KMS-11 (cell line): Measurements from ENCODE around the gene MPRIP.

ENCODE experiments used
- H2AFZ ChIP-seq: fragments of 200-600 bp; sonication (generic); 2 replicates; pipeline ENCODE4 v1.6.1; 2016; ENCODE audit warnings: antibody characterized with exemption, mixed run types, low read depth
- H3K27ac ChIP-seq: fragments of 200-600 bp; sonication (generic); 2 replicates; pipeline ENCODE4 v1.6.1; 2016; ENCODE audit warnings: mild to moderate bottlenecking, mixed run types
- H3K27me3 ChIP-seq: fragments of 200-600 bp; sonication (generic); 2 replicates; pipeline ENCODE4 v1.6.1; 2017; ENCODE audit warnings: mild to moderate bottlenecking, low read depth, mixed run types, moderate library complexity; ENCODE audit not compliant: insufficient read depth
- H3K36me3 ChIP-seq: fragments of 200-600 bp; sonication (generic); 2 replicates; pipeline ENCODE4 v1.6.1; 2017; ENCODE audit warnings: mild to moderate bottlenecking, mixed run types; ENCODE audit not compliant: insufficient read depth
- H3K4me1 ChIP-seq: fragments of 200-600 bp; sonication (generic); 2 replicates; pipeline ENCODE4 v1.6.1; 2016; ENCODE audit warnings: mild to moderate bottlenecking, low read depth, mixed run types; ENCODE audit not compliant: poor library complexity, severe bottlenecking
- H3K4me2 ChIP-seq: fragments of 200-600 bp; sonication (generic); 2 replicates; pipeline ENCODE4 v1.7.0; 2016; ENCODE audit warnings: mild to moderate bottlenecking, mixed run types
- H3K4me3 ChIP-seq: fragments of 200-600 bp; sonication (generic); IDR thresholded peaks from 2 replicates; pipeline ENCODE4 v1.6.1; 2017; ENCODE audit warnings: low read depth, low read length, mixed read lengths; ENCODE audit not compliant: insufficient read depth
- H3K79me2 ChIP-seq: fragments of 200-600 bp; sonication (generic); 2 replicates; pipeline ENCODE4 v1.6.1; 2016; ENCODE audit warnings: low read depth, mixed run types; ENCODE audit not compliant: insufficient read depth
- H3K9ac ChIP-seq: fragments of 200-600 bp; sonication (generic); 2 replicates; pipeline ENCODE4 v1.6.1; 2016; ENCODE audit warnings: mild to moderate bottlenecking, mixed run types
- H4K20me1 ChIP-seq: fragments of 200-600 bp; sonication (generic); 2 replicates; pipeline ENCODE4 v1.6.1; 2016; ENCODE audit warnings: mild to moderate bottlenecking, mixed run types; ENCODE audit not compliant: insufficient read depth
- TF ChIP-seq, protein P1 (sequence below): fragments of 200-600 bp; sonication (generic); conservative IDR thresholded peaks from 2 replicates; pipeline ENCODE4 v1.6.1; 2017; ENCODE audit warnings: low read depth, mild to moderate bottlenecking, antibody characterized with exemption, low read length, moderate library complexity, mixed read lengths

Gene MPRIP

DNA sequence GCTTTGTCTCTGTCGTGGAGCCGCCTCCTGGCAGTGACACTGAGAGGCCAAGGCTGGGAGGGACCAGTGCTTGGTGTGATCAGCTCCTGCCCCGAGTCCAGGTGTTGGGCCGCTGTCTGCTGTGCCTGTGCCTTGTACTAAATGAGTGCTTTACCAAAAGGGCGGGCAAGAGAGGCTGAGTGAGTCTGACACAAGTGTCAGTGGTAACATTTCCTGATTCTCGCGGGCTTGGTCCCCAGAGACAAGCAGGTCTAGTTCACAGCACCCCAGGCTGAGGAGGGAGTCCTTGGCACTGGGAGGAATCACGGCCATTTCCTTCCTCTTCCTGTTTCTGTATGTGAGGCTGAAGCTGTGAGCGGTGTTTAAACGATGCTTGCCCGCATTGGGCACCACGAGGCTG, 133.7 kb downstream of the MPRIP start:
- no peak overlapping the region for H3K4me2 ChIP-seq
- H3K4me1 ChIP-seq = no peaks in the 10 kb centered on the region
- H3K27ac ChIP-seq = no peak overlapping the region
- TF ChIP-seq, protein P1, sequence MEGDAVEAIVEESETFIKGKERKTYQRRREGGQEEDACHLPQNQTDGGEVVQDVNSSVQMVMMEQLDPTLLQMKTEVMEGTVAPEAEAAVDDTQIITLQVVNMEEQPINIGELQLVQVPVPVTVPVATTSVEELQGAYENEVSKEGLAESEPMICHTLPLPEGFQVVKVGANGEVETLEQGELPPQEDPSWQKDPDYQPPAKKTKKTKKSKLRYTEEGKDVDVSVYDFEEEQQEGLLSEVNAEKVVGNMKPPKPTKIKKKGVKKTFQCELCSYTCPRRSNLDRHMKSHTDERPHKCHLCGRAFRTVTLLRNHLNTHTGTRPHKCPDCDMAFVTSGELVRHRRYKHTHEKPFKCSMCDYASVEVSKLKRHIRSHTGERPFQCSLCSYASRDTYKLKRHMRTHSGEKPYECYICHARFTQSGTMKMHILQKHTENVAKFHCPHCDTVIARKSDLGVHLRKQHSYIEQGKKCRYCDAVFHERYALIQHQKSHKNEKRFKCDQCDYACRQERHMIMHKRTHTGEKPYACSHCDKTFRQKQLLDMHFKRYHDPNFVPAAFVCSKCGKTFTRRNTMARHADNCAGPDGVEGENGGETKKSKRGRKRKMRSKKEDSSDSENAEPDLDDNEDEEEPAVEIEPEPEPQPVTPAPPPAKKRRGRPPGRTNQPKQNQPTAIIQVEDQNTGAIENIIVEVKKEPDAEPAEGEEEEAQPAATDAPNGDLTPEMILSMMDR = no peak
- no peaks in the 10 kb centered on the region for H3K79me2 ChIP-seq
- no peak overlapping the region for H3K9ac ChIP-seq
- H3K4me3 ChIP-seq = no peak overlapping the region
- no peak overlapping the region for H2AFZ ChIP-seq
- H4K20me1 ChIP-seq = no peaks in the 10 kb centered on the region
- H3K36me3 ChIP-seq = no peaks in the 10 kb centered on the region
- no peaks in the 10 kb centered on the region for H3K27me3 ChIP-seq

- Histone ChIP-seq H3K4me1 (no peaks in the 10 kb centered on the region), H2AFZ (no peak overlapping the region), H3K27ac (no peak overlapping the region), H3K9ac (no peak overlapping the region), H3K79me2 (no peaks in the 10 kb centered on the region), H3K27me3 (no peaks in the 10 kb centered on the region), H3K4me3 (no peak overlapping the region), H3K36me3 (no peaks in the 10 kb centered on the region), H3K4me2 (no peak overlapping the region), H4K20me1 (no peaks in the 10 kb centered on the region)
- TF ChIP-seq, protein P1 = no peak
Observed at GRCh38 chr17:17176341-17176740, 134.1 kb downstream of the MPRIP start.

DNA sequence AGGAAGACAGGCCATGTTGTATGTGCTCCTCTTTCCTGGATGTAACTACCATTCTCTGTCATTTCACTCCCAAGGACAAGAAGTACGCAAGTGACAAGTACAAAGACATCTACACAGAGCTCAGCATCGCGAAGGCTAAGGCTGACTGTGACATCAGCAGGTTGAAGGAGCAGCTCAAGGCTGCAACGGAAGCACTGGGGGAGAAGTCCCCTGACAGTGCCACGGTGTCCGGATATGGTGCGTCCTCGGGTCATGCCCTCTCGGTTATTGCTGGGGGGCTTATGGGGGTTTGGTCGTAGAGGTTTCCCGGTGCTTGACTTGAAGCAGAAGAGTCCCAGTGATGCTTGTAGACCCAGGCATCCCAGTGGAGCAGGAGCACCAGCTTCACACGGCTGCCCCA, 134.9 kb downstream of the MPRIP start:
- Histone ChIP-seq H3K4me2 (no peak overlapping the region), H4K20me1 (no peaks in the 10 kb centered on the region)
- TF ChIP-seq, protein P1 = no peak

DNA sequence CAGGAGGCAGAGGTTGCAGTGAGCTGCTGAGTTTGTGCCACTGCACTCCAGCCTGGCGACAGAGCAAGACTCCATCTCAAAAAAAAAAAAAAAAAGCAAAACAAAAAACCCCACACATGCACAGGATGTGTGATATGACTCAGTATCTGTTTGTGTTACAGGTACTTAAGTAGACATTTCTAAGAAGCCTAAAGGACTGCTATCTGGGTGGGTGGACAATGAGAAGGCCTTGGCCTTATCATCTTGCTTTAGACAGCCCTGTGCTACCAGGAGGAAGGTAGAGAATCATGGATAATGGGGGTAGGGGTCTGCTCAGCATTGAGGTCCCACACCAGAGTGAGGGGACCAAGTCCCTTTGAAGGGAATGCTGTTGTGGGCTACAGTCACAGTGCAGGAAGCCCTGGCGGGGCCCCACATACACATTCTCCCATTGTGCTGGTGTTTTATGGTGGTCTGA, 137.1 kb downstream of the MPRIP start:
- no peak overlapping the region for H3K9ac ChIP-seq
- no peaks in the 10 kb centered on the region for H3K36me3 ChIP-seq
- H2AFZ ChIP-seq = no peak overlapping the region
- H3K79me2 ChIP-seq = no peaks in the 10 kb centered on the region
- H3K4me3 ChIP-seq = no peak overlapping the region
- no peak overlapping the region for H3K4me2 ChIP-seq
- TF ChIP-seq, protein P1 = no peak
- no peak overlapping the region for H3K27ac ChIP-seq
- H3K27me3 ChIP-seq = no peaks in the 10 kb centered on the region
- H4K20me1 ChIP-seq = no peaks in the 10 kb centered on the region
- peaks cover 4% of the 10 kb centered on the region for H3K4me1 ChIP-seq

More for the DNA sequence above, 134.9 kb downstream of the MPRIP start:
- no peaks in the 10 kb centered on the region for H3K79me2 ChIP-seq
- no peaks in the 10 kb centered on the region for H3K36me3 ChIP-seq
- no peaks in the 10 kb centered on the region for H3K4me1 ChIP-seq
- no peak overlapping the region for H3K27ac ChIP-seq
- H3K9ac ChIP-seq = no peak overlapping the region
- H2AFZ ChIP-seq = no peak overlapping the region
- no peak overlapping the region for H3K4me3 ChIP-seq
- no peaks in the 10 kb centered on the region for H3K27me3 ChIP-seq
